ENCODE results near the gene SIRPD.

SIRPD gene

GRCh38 chr20:1491860-1492642, 65.5 kb downstream of the SIRPD start:
- DNase-seq = no peak

- no peak for DNase-seq
These were observed 66.1 kb downstream of the SIRPD start, which contains the start of gene SIRPB2 for GRCh38 chr20:1491281-1491840. Gene SIRPB2 (minus strand): TSS chr20:1491420. CDS start chr20:1491359, 61 bp downstream.

GRCh38 chr20:1490643-1491195, 66.8 kb downstream of the SIRPD start:
- no peak for DNase-seq

- DNase-seq = no peak
These were observed 67.6 kb downstream of the SIRPD start for GRCh38 chr20:1489764-1490436.

- DNase-seq = no peak
These were observed 68.2 kb downstream of the SIRPD start for GRCh38 chr20:1489325-1489724.

- DNase-seq = no peak
These were observed 70.9 kb downstream of the SIRPD start for GRCh38 chr20:1486566-1486965.

GRCh38 chr20:1484438-1485116, 72.9 kb downstream of the SIRPD start:
- DNase-seq = no peak
